ENCODE measurements around the gene DEFB123.

Gene DEFB123

GRCh38 chr20:31474758-31475427, 34.5 kb downstream of the DEFB123 start, which contains the start of the genes DEFB124 and REM1:
TSS of gene DEFB124 (minus strand) at chr20:31475127. CDS start at chr20:31473013, 2,114 bp downstream.
TSS of gene REM1 (plus strand) at chr20:31475288. CDS start at chr20:31476446, 1,158 bp downstream.
- DNase-seq = no peak

- DNase-seq = no peak
Measured at GRCh38 chr20:31475472-31476293, 35.3 kb downstream of the DEFB123 start.

DNA sequence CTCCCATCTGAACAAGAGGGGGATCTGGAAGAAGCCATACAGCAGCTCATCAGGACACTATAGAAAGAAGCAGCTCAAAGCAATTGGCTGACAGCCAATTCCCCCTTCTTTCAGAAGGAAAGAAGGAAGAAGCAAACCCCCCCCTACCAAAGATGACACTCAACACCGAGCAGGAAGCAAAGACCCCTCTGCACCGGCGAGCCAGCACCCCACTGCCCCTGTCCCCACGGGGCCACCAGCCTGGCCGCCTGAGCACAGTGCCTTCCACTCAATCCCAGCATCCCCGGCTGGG, 35.8 kb downstream of the DEFB123 start:
- DNase-seq = no peak

DNA sequence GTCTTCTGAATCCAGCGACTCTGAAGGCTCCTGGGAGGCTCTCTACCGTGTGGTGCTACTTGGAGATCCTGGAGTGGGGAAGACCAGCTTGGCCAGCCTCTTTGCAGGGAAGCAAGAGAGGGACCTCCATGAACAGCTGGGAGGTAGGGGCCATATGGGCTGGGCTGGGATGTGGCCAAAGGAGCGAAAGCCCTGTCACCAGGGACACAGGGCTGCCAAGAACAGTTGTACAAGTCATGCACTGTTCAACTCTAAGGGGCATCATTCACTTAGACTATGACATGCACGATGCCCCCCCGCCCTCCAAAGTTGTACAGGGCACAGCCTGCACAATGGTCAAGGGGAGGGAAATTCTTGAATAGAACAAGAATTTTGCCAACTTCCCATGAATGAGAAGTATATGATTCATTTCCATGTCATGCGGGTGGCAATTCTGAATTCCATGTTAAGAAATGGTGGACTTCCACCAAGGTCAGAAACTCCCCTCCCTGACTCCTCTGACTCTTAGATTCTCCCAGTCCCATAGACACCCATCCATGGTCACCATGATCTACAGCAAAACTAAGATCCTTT, 36.3 kb downstream of the DEFB123 start:
- DNase-seq = no peak

- DNase-seq = no peak
Measured at GRCh38 chr20:31484001-31484400, 43.6 kb downstream of the DEFB123 start.

DNA sequence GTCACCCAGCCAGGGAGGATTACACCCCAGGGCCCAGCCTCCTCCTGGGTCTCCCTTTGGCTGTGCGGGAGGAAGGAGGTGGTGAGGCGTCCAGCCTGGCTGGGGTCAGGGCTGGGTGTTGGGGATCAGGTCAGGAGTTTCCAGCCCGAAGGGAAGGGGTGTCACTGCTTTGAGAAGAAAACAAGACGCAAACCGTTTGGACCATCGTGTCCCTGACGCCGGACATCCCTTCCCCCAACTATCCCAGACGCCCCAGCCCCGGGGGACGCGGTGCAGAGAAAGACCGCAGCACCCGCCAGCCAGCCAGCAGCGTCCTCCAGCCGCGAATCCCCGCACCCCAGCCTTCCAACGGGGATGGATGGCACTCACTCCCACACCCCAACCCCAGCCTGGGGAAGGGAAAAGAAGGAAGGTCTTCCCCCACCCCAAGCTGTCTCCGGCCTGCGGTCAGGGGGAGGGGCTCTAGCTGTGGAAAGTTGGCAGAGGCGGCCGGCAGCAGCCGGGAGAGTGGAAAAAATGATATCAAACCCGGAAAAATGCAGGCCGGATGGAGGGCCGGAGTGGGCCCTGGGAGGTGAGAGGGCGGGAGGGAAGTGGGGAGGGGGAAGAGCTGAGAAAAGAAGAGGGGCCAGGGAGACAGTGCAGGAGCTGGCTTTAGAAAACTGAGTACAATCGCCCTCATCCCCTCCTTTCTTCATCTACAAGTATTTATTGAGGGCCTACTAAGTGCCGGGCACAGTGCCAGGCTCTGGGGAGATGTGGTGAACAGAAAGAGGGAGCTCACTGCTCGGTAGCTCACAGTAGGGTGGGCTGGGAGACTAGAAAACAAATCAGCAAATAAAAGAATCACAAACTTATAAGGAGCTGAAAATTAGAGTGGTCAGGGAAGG, 45.3 kb downstream of the DEFB123 start:
- no peak for DNase-seq

- DNase-seq = no peak
Measured at GRCh38 chr20:31488115-31488514, 47.7 kb downstream of the DEFB123 start.

- DNase-seq = no peak
Measured at GRCh38 chr20:31489152-31489551, 48.7 kb downstream of the DEFB123 start.

DNA sequence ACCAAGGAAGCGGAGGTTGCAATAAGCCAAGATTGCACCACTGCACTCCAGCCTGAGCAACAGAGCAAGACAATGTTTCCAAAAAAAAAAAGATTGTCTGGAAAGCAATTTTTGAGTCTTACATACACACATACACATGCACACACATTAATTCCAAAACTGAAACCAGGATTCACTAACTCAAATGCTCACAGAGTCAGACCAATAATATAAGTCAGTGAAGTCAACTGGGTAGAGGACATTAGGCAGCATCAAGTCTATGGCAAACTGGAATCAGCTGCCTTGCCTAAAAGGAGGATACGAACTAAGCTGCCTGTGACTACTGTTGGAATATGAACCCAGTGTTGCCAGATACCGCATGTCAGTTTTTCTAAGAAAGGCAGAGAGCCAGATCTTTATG, 50.3 kb downstream of the DEFB123 start:
- DNase-seq = no peak

DNA sequence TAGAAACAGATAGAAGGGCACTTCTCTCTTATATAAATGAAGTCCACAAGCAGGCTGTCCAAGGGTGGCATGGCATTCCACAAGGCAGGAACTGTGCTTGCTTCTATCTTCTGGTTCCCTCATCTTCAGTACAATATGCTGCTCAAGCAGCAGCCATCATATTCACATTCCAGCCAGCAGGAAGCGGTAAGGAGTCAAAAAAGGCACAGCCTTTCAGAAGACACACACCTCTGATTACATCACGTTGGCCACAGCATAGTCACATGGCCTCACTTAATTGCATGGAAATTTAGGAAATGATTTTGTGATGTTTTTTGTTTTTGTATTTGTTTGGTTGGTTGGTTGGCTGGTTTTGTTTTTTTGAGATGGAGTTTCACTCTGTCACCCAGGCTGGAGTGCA, 53.7 kb downstream of the DEFB123 start:
- DNase-seq = peak; percentile 30 to 54

DNA sequence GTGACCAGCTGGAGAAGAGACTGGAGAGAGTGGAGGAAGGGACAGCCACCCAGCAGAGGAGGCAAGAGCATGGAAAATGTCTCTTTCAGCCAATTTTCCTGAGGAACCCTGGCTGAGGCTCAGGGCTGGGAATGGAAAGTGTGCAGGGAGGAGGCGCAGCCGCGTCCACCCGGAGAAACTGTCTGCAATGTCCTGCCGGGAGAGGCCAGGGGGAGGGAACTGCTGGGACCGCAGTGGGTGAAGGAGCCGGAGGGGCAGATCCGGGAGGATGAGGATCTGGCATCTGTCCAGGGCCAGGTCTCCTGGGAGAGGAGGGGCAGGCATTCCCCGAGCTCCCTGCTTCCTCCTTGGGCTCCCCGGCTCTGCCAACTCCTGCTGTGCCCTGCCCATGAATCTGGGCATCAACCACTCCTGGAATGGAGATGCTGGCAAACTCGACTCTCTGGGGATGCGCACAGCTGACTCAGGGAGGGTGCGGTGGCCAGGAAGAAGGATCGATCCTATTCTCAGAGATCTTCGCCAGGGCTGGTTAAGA, 56.4 kb downstream of the DEFB123 start:
- no peak for DNase-seq

DNA sequence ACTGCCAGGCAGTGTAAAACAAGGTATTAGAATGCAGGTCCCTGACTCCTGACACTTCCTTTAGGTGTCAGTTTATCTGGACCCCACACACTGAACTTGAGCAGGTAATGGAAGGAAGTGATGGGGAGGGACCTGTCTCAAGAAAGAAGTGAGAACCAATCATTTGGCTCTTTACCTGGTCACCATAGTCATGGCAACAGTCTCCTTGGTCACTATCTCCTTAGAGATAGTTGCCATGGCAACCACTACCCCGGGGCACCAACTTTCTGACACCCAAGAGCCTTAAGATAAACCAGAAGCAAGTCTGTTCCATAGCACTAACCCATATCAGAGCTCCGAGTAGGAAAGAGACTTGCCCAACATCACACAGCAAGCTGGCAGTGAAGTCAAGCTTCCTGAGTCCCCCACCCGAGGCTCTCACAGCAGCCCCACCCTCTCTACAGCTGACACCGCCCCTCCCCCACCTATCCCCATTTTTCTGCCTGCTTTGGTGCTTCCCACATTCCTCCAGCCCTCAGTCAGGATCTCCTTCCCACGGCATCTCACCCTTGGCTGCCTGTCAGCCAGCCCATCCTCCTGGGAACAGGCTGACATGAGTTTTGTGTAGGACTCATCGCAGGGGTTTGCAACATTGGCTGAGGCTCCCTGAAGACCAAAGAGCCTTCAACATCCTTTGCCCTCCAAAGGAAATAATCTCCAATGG, 57.6 kb downstream of the DEFB123 start:
- DNase-seq = no peak

Data from SW 1271 (cell line).